Measurements from ENCODE around the gene IMPDH1. TPM values are rescaled to one million over a fixed set of nuclear protein-coding genes. Genes with fewer than 3 reads are reported as not detected.

IMPDH1 gene
- polyA plus RNA-seq, 2 of the 4 experiments (the other 2 are of a cell fraction) = 55.4 to 65.4 TPM

DNA sequence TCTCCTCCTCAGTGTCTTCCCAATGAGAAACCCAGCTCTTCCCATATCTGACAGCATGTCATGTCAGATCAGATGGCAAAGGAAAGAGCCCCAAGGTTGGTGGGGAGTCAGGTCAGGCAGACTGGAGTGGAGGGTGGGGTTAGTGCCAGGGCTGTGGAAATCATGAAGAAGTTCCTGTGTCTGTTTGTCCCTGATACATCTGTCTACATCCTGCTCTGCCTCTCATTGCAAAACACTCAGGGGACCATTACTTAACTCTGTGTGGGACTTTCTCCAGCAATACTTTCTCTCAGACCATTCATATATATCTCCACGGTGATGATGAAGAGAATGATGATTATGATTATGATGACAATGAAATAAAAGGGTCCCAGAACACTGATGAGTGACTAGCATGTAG lies 51.5 kb downstream of the IMPDH1 start:
- ATAC-seq = no peak
- TF ChIP-seq BHLHE40 (IDR thresholded peaks at IDR 0.05; ENCODE audit: low read depth, low read length) (no peak), RFX5 (IDR thresholded peaks at IDR 0.05) (no peak), JUN (IDR thresholded peaks at IDR 0.05) (no peak), SMC3 (IDR thresholded peaks at IDR 0.05) (no peak), CEBPB (IDR thresholded peaks at IDR 0.05) (no peak)
- TF ChIP-seq, protein P1, sequence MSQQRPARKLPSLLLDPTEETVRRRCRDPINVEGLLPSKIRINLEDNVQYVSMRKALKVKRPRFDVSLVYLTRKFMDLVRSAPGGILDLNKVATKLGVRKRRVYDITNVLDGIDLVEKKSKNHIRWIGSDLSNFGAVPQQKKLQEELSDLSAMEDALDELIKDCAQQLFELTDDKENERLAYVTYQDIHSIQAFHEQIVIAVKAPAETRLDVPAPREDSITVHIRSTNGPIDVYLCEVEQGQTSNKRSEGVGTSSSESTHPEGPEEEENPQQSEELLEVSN (IDR thresholded peaks at IDR 0.05; ENCODE audit: borderline replicate concordance, low read depth) = no peak
- TF ChIP-seq, protein P2, sequence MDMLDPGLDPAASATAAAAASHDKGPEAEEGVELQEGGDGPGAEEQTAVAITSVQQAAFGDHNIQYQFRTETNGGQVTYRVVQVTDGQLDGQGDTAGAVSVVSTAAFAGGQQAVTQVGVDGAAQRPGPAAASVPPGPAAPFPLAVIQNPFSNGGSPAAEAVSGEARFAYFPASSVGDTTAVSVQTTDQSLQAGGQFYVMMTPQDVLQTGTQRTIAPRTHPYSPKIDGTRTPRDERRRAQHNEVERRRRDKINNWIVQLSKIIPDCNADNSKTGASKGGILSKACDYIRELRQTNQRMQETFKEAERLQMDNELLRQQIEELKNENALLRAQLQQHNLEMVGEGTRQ (IDR thresholded peaks at IDR 0.05) = no peak
- WGBS (ENCODE audit: missing lambda C conversion rate) = 6% methylated on average over 1 of the region's 1 CpG
- H3K27ac ChIP-seq = no peak overlapping the region
- ChIA-PET CTCF (interaction anchor here (0.9 to 11.1 kb wide), 9 partner anchors 10 to 74 kb away, joined by 3 to 109 read pairs (median 4); no protein-coding TSS in a partner anchor), POLR2A (interaction anchor here (1.2 kb wide), 1 partner anchor 15 kb away, joined by 4 read pairs; the partner anchor contains the start of gene RBM28)
- no peaks in the 10 kb centered on the region for H3K4me1 ChIP-seq
- H3K4me2 ChIP-seq = no peak overlapping the region
- no peak for DNase-seq (ENCODE audit: low read depth in 1 of 2, low spot score in 1 of 2)
- H3K9me3 ChIP-seq = no peaks in the 10 kb centered on the region
- H3K4me3 ChIP-seq = no peak overlapping the region
- FAIRE-seq = no peak

DNA sequence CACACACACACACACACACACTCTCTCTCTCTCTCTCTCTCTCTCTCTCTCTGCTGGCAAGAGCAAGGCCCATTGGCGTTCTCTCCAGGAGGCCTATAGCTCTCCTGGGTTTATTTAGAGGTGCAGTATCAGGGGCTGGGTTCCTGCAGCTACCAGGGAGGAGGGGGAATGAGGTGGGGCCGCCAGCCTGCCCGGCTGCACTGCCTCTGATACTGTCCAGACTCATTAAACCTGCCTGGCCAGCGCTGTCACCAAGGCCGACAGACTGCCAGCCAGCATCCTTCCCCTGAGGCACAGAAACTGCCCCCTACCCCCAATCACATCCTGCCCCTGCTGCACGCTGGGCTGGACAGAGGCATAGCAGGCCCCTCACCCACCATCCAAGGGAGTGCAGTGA lies 52.6 kb downstream of the IMPDH1 start:
- H3K27ac ChIP-seq = no peak overlapping the region
- ChIA-PET CTCF (interaction anchor here (0.6 to 11.1 kb wide), 7 partner anchors 9 to 552 kb away, joined by 3 to 109 read pairs (median 4); no protein-coding TSS in a partner anchor), POLR2A (no interaction called here)
- WGBS (ENCODE audit: missing lambda C conversion rate) = 64% methylated on average over 3 of the region's 6 CpGs
- TF ChIP-seq JUN (IDR thresholded peaks at IDR 0.05) = no peak
- TF ChIP-seq, protein P3, sequence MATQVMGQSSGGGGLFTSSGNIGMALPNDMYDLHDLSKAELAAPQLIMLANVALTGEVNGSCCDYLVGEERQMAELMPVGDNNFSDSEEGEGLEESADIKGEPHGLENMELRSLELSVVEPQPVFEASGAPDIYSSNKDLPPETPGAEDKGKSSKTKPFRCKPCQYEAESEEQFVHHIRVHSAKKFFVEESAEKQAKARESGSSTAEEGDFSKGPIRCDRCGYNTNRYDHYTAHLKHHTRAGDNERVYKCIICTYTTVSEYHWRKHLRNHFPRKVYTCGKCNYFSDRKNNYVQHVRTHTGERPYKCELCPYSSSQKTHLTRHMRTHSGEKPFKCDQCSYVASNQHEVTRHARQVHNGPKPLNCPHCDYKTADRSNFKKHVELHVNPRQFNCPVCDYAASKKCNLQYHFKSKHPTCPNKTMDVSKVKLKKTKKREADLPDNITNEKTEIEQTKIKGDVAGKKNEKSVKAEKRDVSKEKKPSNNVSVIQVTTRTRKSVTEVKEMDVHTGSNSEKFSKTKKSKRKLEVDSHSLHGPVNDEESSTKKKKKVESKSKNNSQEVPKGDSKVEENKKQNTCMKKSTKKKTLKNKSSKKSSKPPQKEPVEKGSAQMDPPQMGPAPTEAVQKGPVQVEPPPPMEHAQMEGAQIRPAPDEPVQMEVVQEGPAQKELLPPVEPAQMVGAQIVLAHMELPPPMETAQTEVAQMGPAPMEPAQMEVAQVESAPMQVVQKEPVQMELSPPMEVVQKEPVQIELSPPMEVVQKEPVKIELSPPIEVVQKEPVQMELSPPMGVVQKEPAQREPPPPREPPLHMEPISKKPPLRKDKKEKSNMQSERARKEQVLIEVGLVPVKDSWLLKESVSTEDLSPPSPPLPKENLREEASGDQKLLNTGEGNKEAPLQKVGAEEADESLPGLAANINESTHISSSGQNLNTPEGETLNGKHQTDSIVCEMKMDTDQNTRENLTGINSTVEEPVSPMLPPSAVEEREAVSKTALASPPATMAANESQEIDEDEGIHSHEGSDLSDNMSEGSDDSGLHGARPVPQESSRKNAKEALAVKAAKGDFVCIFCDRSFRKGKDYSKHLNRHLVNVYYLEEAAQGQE (IDR thresholded peaks at IDR 0.05) = no peak
- no peak for TF ChIP-seq BHLHE40 (IDR thresholded peaks at IDR 0.05; ENCODE audit: low read depth, low read length)
- TF ChIP-seq NR3C1 (IDR thresholded peaks at IDR 0.05) = no peak
- no peak for TF ChIP-seq CBX2 (IDR thresholded peaks at IDR 0.05; ENCODE audit: borderline replicate concordance, low read depth)
- TF ChIP-seq EHF (CRISPR knock-in tag; IDR thresholded peaks at IDR 0.05) = no peak
- TF ChIP-seq, protein P4, sequence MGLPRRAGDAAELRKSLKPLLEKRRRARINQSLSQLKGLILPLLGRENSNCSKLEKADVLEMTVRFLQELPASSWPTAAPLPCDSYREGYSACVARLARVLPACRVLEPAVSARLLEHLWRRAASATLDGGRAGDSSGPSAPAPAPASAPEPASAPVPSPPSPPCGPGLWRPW (IDR thresholded peaks at IDR 0.05) = no peak
- TF ChIP-seq ZNF302 (CRISPR knock-in tag; IDR thresholded peaks at IDR 0.05) = no peak
- TF ChIP-seq RARB (CRISPR knock-in tag; IDR thresholded peaks at IDR 0.05) = no peak
- no peak for TF ChIP-seq RAD21 (conservative IDR thresholded peaks at IDR 0.05 in 1 of 2, IDR thresholded peaks at IDR 0.05 in 1 of 2)
- TF ChIP-seq HDAC2 (IDR thresholded peaks at IDR 0.05) = no peak
- TF ChIP-seq SMC3 (IDR thresholded peaks at IDR 0.05) = no peak
- FAIRE-seq (no peak), ATAC-seq (no peak), DNase-seq (ENCODE audit: low read depth in 1 of 2, low spot score in 1 of 2) (no peak)
- no peaks in the 10 kb centered on the region for H3K9me3 ChIP-seq
- no peak overlapping the region for H3K4me2 ChIP-seq
- no peaks in the 10 kb centered on the region for H3K4me1 ChIP-seq
- no peak overlapping the region for H3K4me3 ChIP-seq

DNA sequence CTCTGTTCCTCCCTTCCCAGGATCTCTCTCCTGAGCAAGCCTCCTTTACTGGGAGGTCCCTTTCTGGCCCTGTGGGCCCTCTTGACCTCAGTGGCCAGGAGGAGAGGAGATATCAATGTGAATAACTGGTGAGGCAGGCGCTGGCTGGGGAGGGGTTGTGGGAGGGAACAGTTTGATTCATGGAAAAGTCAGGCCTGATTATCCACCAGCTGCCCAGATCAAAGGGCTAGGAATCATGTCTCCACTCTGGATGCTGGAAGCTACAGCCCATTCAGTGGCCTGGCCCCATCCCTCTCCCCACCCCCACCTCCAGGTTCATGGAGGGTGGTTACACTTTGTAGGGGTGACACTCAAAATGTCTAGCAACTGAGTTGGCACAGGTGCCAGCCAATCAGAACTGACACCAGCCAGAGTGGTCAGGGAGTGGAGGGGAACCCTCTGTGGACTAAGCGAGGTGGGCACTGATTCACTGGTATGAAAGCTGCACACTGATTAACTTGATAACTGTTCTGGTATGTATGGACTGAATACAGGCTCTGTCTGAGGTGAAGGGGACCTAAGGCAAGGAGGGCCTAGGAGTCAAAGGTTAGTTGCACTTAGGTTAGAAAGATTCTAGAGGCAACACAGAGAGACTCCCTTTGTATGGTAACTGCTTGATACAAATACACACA lies 53.1 kb downstream of the IMPDH1 start:
- H3K4me1 ChIP-seq = no peaks in the 10 kb centered on the region
- TF ChIP-seq KDM1A (IDR thresholded peaks at IDR 0.05; ENCODE audit: low read depth) (no peak), HOXB13 (CRISPR knock-in tag; IDR thresholded peaks at IDR 0.05; ENCODE audit: low read depth) (no peak), PHF8 (IDR thresholded peaks at IDR 0.05; ENCODE audit: borderline replicate concordance, low read depth) (no peak), CHD4 (IDR thresholded peaks at IDR 0.05; ENCODE audit: borderline replicate concordance) (no peak), MYC (IDR thresholded peaks at IDR 0.05; ENCODE audit: borderline replicate concordance, low read length) (no peak), CEBPB (IDR thresholded peaks at IDR 0.05) (no peak), GATA3 (IDR thresholded peaks at IDR 0.05; ENCODE audit: borderline replicate concordance) (no peak), HOXB5 (CRISPR knock-in tag; IDR thresholded peaks at IDR 0.05) (no peak), BHLHE40 (IDR thresholded peaks at IDR 0.05; ENCODE audit: low read depth, low read length) (no peak)
- TF ChIP-seq, protein P5, sequence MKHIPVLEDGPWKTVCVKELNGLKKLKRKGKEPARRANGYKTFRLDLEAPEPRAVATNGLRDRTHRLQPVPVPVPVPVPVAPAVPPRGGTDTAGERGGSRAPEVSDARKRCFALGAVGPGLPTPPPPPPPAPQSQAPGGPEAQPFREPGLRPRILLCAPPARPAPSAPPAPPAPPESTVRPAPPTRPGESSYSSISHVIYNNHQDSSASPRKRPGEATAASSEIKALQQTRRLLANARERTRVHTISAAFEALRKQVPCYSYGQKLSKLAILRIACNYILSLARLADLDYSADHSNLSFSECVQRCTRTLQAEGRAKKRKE (CRISPR knock-in tag; IDR thresholded peaks at IDR 0.05; ENCODE audit: low read depth) = no peak
- POLR2A ChIA-PET = no interaction called here
- H3K4me3 ChIP-seq = no peak overlapping the region
- DNase-seq (ENCODE audit: low read depth in 1 of 2, low spot score in 1 of 2) (no peak), FAIRE-seq (no peak), ATAC-seq (no peak)
- CTCF ChIA-PET = interaction anchor here (0.8 to 11.1 kb wide), 5 partner anchors 9 to 71 kb away, joined by 3 to 109 read pairs (median 9); no protein-coding TSS in a partner anchor
- WGBS (ENCODE audit: missing lambda C conversion rate) = 86% methylated on average over 2 of the region's 2 CpGs
- H3K4me2 ChIP-seq = no peak overlapping the region
- H3K9me3 ChIP-seq = no peaks in the 10 kb centered on the region
- no peak overlapping the region for H3K27ac ChIP-seq
